Germinal center (tissue), 1 donor: ENCODE data around the gene TMEM39B.
"Not testable (repeated sequence)": the region's sequence is repeated elsewhere in the genome, so short reads cannot be mapped to it uniquely, and the experiment has no call there.

Source experiments
- DNase-seq: peaks from one replicate; pipeline ENCODE4 v3.0.0; 2012; ENCODE audit warnings: mixed read lengths, low spot score

TMEM39B gene

DNA sequence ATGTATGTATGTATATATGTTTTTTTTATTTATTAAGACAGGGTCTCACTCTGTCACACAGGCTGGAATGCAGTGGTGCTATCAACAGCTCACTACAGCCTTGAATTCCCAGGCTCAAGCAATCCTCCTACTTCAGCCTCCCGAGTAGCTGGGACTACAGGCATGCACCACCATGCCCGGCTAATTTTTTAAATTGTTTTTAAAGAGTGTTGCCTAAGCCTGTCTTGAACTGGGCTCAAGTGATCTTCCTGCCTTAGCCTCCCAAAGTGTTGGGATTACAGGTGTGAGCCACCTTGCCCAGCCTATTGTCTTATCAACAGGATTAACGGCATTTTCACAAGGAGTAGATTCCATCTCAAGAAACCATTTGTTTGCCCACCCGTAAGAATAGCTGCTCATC lies 40.7 kb downstream of the TMEM39B start:
- not testable (repeated sequence) for DNase-seq

DNA sequence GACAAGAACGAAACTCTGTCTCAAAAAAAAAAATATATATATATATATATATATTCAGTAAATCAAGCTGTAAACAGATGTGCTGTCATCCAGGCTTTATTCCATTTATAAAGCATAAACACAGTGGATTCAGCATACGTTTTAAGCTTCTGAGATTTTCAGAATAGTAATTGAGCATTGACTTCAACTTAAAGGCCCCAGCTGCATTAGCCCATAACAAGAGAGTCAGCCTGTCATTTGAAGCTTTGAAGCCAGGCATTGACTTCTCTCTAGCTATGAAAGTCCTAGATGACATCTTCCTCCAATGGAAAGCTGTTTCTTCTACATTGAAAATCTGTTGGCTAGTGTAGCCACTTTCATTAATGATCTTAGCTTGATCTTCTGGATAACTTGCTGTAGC lies 41.7 kb downstream of the TMEM39B start:
- DNase-seq, result no peak

DNA sequence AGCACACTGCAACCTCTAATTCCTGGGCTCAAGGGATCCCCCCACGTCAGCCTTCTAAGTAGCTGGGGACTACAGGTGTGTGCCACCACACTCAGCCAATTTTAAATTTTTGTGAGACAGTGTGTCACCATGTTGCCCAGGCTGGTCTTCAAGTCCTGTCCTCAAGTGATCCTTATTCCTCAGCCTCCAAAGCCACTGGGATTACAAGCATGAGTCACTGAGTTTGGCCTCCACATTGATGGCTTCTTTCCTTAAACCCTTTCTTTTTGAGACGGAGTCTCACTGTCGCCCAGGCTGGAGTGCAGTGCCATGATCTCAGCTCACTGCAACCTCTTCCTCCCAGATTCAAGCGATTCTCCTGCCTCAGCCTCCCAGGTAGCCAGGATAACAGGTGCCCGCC lies 42.8 kb downstream of the TMEM39B start:
- DNase-seq, result no peak

DNA sequence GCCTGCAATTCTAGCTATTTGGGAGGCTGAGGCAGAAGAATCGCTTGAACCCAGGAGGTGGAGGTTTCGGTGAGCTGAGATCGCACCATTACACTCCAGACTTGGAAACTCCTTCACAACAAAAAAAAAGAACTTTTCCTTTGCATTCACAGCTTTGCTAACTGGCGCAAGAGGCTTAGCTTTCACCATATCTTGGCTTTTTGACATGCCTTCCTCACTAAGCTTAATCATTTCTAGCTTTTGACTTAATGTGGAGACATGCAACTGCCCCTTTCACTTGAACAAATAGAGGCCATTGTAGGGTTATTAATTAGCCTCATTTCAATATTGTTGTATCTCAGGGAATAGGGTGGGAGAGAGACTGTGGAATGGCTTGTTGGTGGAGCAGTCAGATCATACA lies 43.8 kb downstream of the TMEM39B start:
- no peak for DNase-seq

DNA sequence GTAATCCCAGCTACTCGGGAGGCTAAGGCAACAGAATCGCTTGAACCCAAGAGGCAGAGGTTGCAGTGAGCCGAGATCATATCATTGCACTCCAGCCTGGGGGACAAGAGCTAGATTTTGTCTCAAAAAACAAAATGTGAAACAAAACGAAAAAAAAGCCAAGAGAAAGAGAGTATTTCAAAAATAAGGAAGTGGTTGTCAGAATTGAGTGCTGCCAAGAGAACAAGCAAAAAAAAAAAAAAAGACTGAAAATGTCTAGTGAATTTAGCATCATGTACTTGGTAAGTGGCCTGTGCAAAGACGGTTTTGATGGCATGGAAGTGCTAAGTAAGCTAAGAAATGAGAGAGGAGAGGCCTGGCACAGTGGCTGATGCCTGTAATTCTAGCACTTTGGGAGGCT lies 49.4 kb downstream of the TMEM39B start:
- no peak for DNase-seq

DNA sequence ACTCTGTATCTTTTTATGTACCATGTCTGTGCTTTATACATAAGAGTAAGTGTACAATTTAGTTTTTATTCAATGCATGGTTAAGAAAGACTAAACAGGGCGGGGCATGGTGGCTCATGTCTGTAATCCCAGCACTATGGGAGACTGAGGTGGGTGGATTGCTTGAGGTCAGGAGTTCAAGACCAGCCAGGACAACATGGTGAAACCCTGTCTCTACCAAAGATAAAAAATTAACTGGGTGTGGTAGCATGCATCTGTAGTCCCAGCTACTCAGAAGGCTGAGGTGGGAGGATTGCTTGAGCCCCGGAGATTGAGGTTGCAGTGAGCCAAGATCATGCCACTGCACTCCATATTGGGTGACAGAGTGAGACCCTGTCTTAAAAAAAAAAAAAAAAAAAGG lies 50.6 kb downstream of the TMEM39B start:
- not testable (repeated sequence) for DNase-seq

DNA sequence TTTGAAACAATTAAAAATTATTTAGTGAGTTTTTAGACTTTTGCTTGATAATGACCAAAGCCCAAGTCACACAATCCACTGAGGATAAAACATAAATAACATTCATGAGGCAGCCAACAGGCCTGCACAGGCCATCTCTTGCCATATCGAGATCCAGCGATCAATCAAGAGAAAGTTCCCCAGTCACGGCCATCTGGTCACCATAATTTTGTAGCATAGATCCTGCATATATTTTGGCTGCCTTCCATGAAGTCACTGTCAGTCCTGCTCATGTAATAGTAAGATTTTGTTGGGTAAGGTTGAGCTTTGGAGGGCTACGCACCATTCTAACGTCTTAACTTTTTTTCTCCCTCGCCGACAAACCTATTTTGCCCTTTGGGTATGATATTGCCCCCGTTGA lies 52.6 kb downstream of the TMEM39B start:
- no peak for DNase-seq

DNA sequence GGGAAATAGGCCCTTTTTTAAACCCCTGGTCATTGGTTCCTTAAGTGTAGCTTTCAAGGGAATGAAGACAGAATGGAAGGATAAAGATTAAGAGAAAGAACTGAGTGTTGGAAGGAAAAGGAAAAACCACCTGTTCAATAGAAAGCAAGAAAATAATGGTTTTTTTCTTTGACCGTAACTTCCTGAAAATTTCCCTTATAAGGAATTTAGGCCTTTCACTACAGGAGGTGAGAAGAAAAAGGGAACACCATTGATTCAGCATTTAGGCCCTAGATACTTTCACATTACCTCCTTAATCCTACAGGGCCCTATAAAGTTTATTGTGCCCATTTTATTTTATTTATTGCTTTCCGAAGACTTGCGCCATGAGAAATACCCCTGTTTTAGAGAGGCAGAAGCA lies 54.0 kb downstream of the TMEM39B start:
- no peak for DNase-seq

DNA sequence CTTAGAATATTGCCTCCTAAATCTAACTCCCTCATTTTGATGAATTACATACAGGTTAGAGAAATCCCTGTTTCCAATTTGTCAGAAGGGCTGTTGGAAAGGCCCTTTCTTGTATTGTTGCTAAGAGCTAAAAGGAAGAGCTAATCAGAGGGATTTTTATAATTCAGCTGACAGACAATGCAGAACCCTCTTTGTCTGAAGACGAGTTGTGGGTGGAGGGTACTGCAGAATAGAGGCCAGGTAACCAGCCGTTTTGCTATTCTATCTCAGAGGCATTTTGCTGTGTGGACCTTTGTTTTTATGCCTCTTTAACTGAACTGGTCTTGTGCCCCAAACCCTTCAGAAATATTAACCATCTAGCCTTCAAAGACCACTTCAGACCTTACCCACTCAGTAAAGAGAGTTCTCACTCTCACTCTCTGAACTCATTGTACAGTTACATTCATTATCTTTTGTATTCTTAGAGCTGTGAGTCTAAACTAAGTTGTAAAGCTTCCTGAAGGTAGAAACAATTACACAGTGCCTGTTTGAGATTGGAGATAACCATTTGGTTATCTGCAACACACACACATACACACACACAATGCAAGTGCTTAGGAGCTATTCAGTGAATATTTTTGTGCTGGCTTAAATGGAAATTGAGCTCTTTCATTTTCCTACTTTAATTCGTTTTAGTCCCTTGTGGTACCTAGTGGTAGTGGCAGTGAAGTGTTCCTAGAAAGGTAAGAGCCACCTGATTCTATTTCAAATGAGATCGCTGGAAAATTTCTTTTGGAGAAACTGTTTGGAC lies 54.9 kb downstream of the TMEM39B start:
- no peak for DNase-seq

DNA sequence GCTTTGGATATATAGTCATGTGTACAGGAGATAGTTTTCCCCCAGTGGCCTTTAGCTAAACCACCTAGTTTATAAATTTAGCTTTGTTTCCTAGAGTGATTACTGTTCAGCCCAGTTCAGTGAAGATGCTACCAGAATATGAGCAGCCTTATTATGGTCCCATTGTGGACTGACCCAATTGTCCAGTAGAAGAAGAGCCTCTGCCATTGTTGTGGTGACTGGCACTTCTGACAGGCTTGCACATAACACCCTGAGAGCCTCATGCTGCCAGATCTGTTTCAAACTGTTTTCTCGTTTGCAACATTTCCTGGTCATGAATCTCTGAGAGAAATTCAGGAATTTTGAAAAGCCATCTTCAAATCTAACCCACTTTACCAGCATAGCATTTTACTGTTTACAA lies 55.7 kb downstream of the TMEM39B start:
- DNase-seq, result no peak

DNA sequence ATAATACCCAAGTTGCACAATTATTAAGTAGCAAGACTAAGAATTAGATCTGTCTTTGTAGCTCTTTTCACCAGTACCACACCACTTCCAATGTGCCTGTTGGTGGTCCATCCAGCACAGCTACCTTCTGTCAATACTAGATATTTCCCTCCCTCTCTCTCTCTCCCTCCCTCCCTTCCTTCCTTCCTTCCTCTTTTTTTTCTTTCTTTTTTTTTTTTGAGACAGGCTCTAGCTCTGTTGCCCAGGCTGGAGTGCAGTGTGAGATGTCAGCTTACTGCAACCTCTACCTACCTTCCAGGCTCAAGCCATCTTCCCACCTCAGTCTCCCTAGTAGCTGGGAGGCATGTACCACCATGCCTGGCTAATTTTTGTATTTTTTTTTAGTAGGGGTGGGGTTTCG lies 56.2 kb downstream of the TMEM39B start:
- DNase-seq, result no peak

DNA sequence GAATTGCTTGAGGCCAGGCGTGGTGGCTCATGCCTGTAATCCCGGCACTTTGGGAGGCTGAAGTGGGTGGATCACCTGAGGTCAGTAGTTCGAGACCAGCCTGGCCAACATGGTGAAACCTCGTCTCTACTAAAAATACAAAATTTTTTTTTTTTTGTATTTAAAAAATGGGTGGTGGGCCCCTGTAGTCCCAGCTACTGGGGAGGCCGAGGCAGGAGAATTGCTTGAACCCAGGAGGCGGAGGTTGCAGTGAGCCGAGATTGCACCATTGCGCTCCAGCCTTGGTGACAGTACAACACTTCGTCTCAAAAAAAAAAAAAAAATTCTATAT lies 61.2 kb downstream of the TMEM39B start:
- not testable (repeated sequence) for DNase-seq

DNA sequence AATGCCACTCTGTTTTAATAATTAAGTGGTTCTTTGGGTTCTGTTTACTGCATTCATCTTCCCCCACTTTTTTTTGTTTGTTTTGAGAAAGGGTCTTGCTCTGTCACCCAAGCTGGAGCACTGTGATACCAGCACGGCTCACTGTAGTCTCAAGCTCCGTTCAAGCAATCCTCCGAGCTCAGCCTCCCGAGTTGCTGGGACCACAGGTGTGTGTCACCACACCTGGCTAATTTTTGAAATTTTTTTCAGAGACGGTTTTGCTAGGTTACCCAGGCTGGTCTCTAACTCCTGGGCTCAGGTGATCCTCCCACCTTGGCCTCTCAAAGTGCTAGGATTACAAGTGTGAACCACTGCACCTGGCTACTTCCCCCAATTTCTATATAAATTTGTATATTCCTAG lies 64.4 kb downstream of the TMEM39B start:
- no peak for DNase-seq

DNA sequence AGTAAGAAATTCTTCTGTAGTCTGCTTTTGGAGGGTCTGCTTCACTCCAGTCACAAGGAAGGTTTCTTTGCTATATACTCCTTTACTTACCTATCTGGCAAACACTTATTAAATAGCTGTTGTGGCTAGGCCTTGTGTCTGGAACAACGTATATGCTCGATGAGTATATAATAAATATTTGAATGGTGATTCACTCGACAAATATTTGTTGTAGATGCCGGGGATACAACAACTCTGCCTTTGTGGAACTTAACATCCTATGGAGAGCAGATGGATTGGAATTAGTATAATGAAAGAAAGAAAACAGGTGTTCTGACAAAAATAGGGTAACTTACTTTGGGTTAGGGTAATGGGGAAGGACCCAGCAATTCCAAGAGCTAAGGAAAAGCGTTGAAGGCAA lies 66.2 kb downstream of the TMEM39B start:
- DNase-seq, result no peak

DNA sequence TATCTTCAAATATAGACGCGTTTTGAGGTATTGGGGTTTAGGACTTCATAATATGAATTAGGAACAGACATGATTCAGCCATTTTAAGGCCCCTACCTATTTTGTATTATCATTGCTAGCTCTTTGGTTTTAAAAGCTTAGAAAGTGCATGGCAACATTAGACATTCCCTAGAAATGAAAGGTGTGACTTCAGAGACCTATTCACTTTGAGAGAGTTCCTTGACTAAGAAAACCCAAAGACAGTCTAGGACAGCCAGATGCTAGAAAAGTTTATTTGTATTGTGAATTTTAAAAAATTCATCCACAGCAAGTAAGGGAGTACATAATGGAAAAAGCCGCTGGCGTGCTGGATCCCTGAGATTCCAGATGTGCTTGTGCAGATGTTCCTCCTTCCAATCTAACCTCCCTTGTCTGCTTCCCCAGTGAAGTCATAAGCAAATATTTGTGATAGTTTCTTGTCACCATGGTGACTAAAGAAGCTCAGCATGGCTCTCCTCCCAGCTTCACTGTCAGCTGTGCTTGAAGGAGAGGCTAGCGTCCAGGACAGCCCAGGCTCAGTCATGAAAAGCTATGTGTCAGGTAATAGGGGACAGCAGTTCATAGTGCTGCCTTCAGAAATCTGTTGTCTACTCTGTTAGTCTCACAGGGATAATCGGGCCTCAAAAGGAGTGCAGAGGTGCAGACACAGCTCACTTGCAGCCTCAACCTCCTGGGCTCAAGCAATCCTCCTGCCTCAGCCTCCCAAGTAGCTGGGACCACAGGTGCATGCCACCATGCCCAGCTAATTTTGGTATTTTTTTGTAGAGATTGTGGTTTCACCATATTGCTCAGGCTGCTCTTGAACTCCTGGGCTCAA lies 69.9 kb downstream of the TMEM39B start:
- DNase-seq, result no peak

DNA sequence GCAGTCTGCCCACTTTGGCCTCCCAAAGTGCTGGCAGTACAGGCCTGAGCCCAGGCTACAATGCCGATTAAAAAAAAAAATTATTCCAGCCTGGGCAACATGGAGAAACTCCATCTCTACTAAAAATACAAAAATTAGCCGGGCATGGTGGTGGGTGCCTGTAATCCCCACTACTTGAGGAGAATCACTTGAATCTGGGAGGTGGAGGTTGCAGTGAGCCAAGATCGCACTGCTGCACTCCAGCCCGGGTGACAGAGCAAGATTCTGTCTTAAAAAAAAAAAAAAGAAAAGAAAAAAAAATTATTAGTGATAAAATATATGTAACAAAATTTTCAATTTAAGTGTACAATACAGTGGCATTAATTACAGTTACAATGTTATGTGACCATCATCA lies 70.6 kb downstream of the TMEM39B start:
- not testable (repeated sequence) for DNase-seq

DNA sequence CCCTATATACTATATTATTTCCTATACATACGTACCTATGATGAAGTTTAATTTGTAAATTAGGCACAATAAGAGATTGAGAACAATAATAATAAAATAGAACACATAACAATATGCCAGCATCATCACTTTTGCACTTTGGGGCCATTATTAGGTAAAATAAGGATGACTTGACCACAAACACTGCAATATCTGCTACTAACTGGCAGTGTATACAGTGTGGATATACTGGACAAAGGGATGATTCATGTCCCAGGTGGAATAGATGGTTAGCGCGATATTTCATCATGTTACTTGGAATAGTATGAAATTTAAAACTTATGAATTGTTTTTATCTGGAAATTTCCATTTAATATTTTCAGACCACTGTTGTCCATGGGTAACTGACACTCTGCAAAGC lies 71.3 kb downstream of the TMEM39B start:
- no peak for DNase-seq

DNA sequence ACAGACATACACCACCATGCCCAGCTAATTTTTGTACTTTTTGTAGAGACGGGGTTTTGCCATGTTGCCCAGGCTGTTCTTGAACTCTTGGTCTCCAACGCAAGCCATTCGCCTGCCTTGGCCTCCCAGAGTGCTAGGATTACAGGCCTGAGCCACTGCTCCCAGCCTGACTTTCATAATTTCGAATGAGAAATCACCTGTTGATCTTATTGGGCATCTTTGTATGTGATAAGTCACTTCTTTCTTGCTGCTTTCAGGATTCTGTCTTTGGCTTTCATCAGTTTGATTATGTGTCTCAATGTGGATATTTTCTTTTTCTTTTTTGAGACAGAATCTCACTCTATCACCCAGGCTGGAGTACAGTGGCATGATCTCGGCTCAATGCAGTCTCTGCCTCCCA lies 75.1 kb downstream of the TMEM39B start:
- not testable (repeated sequence) for DNase-seq

DNA sequence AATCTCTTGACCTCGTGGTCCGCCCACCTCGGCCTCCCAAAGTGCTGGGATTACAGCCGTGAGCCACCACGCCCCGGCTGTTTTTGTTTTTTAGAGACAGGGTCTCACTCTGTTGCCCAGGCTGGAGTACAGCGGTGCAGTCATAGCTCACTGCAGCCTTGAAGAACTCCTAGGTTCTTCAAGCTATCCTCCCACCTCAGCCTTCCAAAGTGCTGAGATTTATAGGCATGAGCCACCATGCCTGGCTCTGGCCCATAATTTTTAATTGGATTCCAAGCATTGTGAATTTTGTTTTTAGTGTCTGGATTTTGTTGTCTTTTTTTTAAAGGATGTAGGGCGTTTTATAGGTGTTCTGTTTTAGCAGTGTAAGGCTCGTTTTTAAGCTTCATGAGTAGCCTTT lies 78.1 kb downstream of the TMEM39B start:
- DNase-seq, result no peak

DNA sequence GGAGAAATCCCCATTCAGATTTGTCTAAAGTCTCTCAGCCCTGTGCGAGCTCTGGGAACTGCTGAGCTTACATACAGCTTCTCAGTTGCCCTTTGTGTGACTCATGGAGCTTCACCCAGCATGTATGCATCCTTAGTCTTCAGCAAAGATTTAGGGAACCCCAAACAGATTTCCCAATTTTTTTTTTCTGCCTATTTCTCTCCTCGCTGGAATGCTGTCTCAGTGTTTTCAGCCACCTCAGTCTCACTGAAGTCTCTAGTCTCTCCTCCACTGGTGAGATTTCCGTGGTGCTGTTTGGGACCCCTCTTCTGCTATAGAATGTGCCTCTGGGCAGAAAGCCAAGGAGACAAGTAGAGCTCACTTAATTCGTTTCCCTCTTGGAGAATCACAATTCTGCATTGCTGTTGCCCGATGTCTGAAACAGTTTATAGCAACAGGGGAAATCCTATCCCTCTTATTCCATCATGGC lies 78.6 kb downstream of the TMEM39B start:
- DNase-seq, result no peak
